ENCODE measurements around the gene PRDM4. TPM values are rescaled to one million over a fixed set of nuclear protein-coding genes. Genes with fewer than 3 reads are reported as not detected.
"Not testable (repeated sequence)": the region's sequence is repeated elsewhere in the genome, so short reads cannot be mapped to it uniquely, and the experiment has no call there.

PRDM4 gene
- polyA plus RNA-seq, 6 donors from 2014 or later, result 27.0 to 59.2 (median 33.3) TPM

DNA sequence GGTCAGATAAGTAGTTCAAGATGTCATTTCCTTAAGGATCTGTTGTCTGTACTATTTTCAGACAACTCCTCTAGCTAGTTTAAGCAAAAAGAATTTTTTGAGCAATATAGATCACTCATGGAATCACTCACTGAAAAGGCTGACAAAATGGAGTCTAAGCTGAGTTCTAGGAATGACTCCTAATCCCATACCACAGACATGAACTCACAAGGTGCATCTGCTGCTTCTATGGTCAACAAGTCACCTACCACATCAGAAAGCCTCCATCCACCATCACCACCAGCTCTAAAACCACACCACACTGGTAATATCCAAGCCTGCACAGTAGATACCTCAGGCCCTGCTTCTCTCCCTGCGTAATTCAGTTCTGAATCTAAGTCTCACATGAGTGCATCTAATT lies 42.3 kb downstream of the PRDM4 start:
- H3K27ac Mint-ChIP-seq, result peak overlapping the region in 2 of 6 donors; percentile 54 to 72
- ATAC-seq (ENCODE audit: low read depth in 2 of 2) (no peak), DNase-seq (no peak)
- H3K4me3 Mint-ChIP-seq, result no peak overlapping the region
- no peaks in the 10 kb centered on the region for H3K9me3 Mint-ChIP-seq
- no peaks in the 10 kb centered on the region for H3K4me1 Mint-ChIP-seq
- H3K27me3 Mint-ChIP-seq, result no peaks in the 10 kb centered on the region
- H3K36me3 Mint-ChIP-seq, result peaks cover 25 to 30% of the 10 kb centered on the region in 2 donors

DNA sequence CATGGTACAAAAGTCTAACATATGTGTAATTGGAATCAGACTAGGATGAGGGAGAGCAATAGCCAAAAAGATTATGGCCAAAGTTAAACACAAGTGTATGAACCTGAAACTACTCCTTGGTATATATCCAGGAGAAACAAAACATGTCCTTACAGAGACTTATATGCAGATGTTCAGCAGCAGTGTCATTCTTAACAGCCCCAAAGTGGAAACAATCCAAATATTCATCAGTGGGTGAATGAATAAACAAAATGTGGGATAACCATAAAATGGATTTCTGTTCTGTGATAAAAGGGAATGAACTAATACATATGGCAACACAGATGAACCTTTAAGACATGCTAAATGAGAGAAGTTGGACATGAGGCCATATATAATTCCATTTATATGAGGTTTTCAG lies 45.2 kb downstream of the PRDM4 start:
- no peaks in the 10 kb centered on the region for H3K9me3 Mint-ChIP-seq
- peak overlapping the region in 3 of 6 donors; percentile 13 to 59 (median 58) for H3K27ac Mint-ChIP-seq
- no peaks in the 10 kb centered on the region for H3K4me1 Mint-ChIP-seq
- ATAC-seq (ENCODE audit: low read depth in 2 of 2) (no peak), DNase-seq (no peak)
- H3K27me3 Mint-ChIP-seq, result no peaks in the 10 kb centered on the region
- no peak overlapping the region for H3K4me3 Mint-ChIP-seq
- peaks cover 30 to 51% of the 10 kb centered on the region in 2 donors for H3K36me3 Mint-ChIP-seq

DNA sequence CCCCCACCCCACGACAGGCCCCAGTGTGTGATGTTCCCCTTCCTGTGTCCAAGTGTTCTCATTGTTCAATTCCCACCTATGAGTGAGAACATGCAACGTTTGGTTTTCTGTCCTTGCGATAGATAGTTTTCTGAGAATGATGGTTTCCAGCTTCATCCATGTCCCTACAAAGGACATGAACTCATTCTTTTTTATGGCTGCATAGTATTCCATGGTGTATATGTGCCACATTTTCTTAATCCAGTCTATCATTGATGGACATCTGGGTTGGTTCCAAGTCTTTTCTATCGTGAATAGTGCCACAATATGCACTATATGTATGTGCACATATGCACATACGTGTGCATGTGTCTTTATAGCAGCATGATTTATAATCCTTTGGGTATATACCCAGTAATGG lies 55.4 kb downstream of the PRDM4 start:
- not testable (repeated sequence) for H3K27me3 Mint-ChIP-seq; H3K4me3 Mint-ChIP-seq; DNase-seq; ATAC-seq (ENCODE audit: low read depth in 2 of 2)
- peak overlapping the region in 1 of 6 donors; percentile 33 for H3K27ac Mint-ChIP-seq
- H3K9me3 Mint-ChIP-seq, result peaks cover 0 to 10% (median 5%) of the 10 kb centered on the region in 7 donors
- H3K4me1 Mint-ChIP-seq, result peaks cover 17 to 21% (median 19%) of the 10 kb centered on the region in 3 donors
- H3K36me3 Mint-ChIP-seq, result peaks cover 44 to 56% of the 10 kb centered on the region in 2 donors

DNA sequence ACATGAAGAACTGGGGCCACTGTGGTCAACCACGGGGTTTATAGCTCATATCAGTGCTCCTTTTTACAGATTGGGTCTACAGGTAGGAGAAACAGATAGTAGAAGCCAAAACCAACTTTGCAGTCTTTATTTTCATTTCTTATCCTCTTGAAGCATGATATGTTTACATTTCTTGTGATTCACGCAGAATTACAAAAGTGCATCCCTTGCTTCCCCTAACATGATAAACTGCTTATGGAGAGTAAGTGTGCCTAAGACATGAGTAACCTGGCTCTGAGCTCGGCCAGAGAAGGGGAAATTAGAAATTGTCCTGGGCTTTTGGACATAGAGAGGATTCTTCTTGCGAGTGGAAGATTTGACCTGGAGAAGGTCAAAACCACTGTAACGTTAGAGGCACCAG lies 56.9 kb downstream of the PRDM4 start:
- H3K4me3 Mint-ChIP-seq, result no peak overlapping the region
- H3K36me3 Mint-ChIP-seq, result peaks cover 53 to 63% of the 10 kb centered on the region in 2 donors
- DNase-seq (no peak), ATAC-seq (ENCODE audit: low read depth in 2 of 2) (no peak)
- H3K27me3 Mint-ChIP-seq, result no peaks in the 10 kb centered on the region
- peaks cover 17 to 21% (median 21%) of the 10 kb centered on the region in 3 donors for H3K4me1 Mint-ChIP-seq
- peak overlapping the region in 4 of 6 donors; percentile 16 to 91 (median 66) for H3K27ac Mint-ChIP-seq
- H3K9me3 Mint-ChIP-seq, result peaks cover 0 to 13% (median 5%) of the 10 kb centered on the region in 7 donors

DNA sequence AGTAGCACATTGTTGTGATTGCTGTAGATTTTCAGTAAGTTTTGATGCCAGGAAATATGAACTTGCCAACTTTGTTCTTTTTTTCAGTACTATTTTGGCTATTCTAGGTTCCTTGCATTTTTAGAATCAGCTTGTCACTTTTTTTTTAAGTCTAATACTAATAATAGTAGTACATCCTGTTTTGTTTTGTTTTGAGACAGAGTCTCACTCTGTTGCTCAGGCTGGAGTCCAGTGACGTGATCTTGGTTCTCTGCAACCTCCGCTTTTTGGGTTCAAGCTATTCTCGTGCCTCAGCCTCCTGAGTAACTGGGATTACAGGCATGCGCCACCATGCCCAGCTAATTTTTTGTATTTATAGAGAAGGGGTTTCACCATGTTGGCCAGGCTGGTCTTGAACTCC lies 58.8 kb downstream of the PRDM4 start:
- H3K4me3 Mint-ChIP-seq, result peak overlapping the region in 4 of 8 donors; percentile 2 to 44 (median 28)
- DNase-seq (no peak), ATAC-seq (ENCODE audit: low read depth in 2 of 2) (peak; percentile 32 to 53)
- H3K27me3 Mint-ChIP-seq, result no peaks in the 10 kb centered on the region
- H3K9me3 Mint-ChIP-seq, result peaks cover 0 to 13% (median 5%) of the 10 kb centered on the region in 7 donors
- H3K36me3 Mint-ChIP-seq, result peaks cover 43 to 51% of the 10 kb centered on the region in 2 donors
- peak overlapping the region; percentile 8 to 91 (median 80) for H3K27ac Mint-ChIP-seq
- H3K4me1 Mint-ChIP-seq, result peaks cover 11 to 18% (median 12%) of the 10 kb centered on the region in 3 donors

DNA sequence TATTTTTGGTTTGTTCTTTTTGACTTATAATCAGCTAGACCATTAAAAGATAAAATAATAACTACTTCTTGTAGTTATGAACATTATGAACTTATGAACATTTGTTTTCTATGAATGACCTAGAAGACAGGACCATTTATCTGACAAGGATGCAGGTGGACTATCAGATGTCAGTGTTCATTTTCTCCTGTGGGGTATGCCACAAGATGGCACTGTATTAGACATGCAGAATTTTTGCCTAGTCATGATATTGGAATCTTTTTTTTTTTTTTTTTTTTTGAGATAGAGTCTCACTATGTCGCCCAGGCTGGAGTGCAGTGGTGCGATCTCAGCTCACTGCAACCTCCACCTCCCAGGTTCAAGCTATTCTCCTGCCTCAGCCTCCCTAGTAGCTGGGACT lies 65.2 kb downstream of the PRDM4 start:
- Mint-ChIP-seq H3K27ac (peak overlapping the region in 3 of 6 donors; percentile 39 to 69 (median 41)), H3K36me3 (peaks cover 44 to 46% of the 10 kb centered on the region in 2 donors)
- DNase-seq; H3K9me3 Mint-ChIP-seq; H3K4me3 Mint-ChIP-seq; ATAC-seq (ENCODE audit: low read depth in 2 of 2); H3K27me3 Mint-ChIP-seq; H3K4me1 Mint-ChIP-seq: not testable (repeated sequence)

DNA sequence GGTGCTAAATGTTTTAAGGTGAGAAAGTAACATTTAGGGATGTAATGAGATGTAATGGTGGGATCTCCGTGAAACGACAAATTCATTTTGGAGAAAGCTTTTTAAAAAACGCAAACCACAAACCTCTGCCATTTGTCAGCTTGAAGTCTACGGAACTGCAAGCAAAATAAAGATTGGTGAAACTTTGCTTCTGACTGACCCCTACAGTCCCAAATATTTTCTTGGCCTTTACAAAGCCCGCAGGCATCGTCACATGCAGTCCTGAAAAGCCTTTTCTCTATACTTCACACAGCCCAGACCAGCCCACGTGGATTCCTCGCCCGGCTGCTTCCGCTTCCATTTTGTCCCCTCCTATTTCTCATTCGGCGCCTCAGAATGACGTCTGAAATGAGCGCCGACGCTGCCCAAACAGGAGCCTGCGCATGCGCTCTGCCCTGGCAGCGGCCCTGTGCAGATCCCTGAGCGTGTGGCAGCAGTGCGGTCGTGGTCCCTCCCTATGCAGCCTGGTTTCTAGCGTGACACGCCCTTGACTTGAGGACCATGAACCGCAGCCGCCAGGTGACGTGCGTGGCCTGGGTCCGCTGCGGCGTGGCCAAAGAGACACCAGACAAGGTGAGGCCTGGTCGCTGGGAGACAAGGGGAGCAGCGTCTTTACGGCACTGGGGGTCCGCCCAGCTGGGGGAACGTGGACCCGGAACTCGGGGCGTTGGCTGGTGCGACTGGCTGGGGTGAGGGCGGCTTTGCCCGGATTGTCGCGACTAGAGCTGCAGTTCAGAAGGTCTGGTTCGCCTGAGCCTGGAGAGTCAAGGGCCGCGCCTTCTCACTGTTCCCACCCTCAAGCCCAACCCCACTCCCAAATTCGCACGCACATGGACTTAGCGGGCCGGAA lies 75.3 kb downstream of the PRDM4 start, which contains the start of gene PWP1:
TSS of gene PWP1 (plus strand) at position 440 of the 889 bp plus-strand sequence. CDS start at position 541, 101 bp downstream.
- peak within 1 kb of the TSS; percentile 93 to 99 (median 98) for H3K4me3 Mint-ChIP-seq
- H3K27ac Mint-ChIP-seq, result peak within 1 kb of the TSS; percentile 96 to 99 (median 98)
- no peaks in the 10 kb centered on the region for H3K27me3 Mint-ChIP-seq
- ATAC-seq (ENCODE audit: low read depth in 2 of 2) (peak; percentile 89 to 91), DNase-seq (peak; percentile 95)
- peaks cover 0 to 3% (median 0%) of the 10 kb centered on the region in 7 donors for H3K9me3 Mint-ChIP-seq
- peaks cover 7 to 18% of the 10 kb centered on the region in 2 donors for H3K36me3 Mint-ChIP-seq
- peaks cover 20 to 31% (median 24%) of the 10 kb centered on the region in 3 donors for H3K4me1 Mint-ChIP-seq

DNA sequence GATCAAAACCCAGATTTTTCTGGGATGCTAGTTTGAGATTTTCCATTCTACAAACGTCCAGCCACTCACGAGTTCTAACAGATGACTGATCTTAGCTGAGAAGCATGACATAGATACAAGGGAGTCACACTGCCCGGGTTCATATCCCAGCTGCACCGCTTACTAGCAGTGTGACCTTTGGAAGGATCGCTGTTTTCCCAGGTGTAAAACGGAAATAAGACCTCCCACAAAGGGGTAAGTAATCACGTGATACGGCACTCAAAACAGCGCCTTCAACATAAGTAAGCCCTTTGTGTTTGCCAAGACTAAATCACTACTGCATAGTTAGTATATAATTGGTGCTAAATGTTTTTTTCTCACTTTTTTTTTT lies 76.0 kb downstream of the PRDM4 start:
- peaks cover 0 to 3% (median 0%) of the 10 kb centered on the region in 7 donors for H3K9me3 Mint-ChIP-seq
- DNase-seq, result no peak
- H3K27ac Mint-ChIP-seq, result peak overlapping the region; percentile 96 to 99 (median 98)
- peak overlapping the region; percentile 93 to 99 (median 98) for H3K4me3 Mint-ChIP-seq
- H3K36me3 Mint-ChIP-seq, result peaks cover 7 to 15% of the 10 kb centered on the region in 2 donors
- H3K27me3 Mint-ChIP-seq, result no peaks in the 10 kb centered on the region
- peaks cover 20 to 31% (median 24%) of the 10 kb centered on the region in 3 donors for H3K4me1 Mint-ChIP-seq
- peak in 1 of 2 donors; percentile 6 for ATAC-seq (ENCODE audit: low read depth in 2 of 2)

DNA sequence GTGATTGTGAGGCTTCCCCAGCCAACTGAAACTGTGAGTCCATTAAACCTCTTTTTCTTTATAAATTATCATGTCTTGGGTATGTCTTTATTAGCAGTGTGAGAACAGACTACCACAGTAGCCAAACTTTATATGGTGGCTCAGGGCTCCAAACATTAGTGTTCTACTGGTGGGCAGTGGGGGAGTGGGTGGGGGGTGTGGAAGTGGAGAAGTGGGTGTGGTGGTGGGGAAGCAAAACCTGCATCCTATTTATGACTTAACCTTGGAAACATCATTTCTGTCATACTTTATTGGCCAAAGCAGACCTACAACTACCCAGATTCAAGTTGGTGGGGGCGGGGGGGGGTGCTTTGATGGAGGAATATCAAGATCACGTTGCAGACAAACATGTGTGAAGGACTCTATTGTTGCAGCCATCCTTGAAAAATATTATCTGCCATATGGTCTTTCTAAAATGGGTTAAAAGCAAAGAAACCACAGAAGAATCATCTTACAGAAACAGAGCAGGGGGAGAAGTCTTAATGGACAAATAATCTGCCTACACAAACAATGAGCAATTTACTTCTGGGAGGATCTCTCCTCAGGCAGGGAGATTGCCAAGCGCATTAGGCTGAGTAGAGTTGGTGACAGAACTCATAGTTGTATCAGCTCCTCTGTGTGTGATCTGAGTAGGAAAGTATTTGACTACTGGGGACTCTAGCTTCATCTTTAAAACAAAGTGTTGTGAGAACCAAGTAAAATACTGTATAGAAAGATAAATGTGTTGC lies 76.7 kb downstream of the PRDM4 start:
- Mint-ChIP-seq H3K9me3 (peaks cover 0 to 3% (median 0%) of the 10 kb centered on the region in 7 donors), H3K4me3 (peak overlapping the region; percentile 31 to 99 (median 96)), H3K4me1 (peaks cover 20 to 31% (median 24%) of the 10 kb centered on the region in 3 donors), H3K27me3 (no peaks in the 10 kb centered on the region), H3K36me3 (peaks cover 7 to 15% of the 10 kb centered on the region in 2 donors), H3K27ac (peak overlapping the region; percentile 96 to 99 (median 98))
- ATAC-seq (ENCODE audit: low read depth in 2 of 2), result no peak
- no peak for DNase-seq

Other genes starting within 250 kb of the PRDM4 start
- gene PWP1, start 75.3 kb downstream of the PRDM4 start, polyA plus RNA-seq (ENCODE audit: low read depth in 6 of 6), result 100 to 1,000 TPM; 113 to 143 (median 129) TPM
- not detected for gene ASCL4, start 13.6 kb upstream of the PRDM4 start, polyA plus RNA-seq (ENCODE audit: low read depth in 6 of 6)